Epithelial cell of esophagus (primary cell): ENCODE results near the gene MSMO1.

ENCODE experiments used
- DNase-seq: peaks from one replicate; pipeline ENCODE4 v3.0.0; 2010; ENCODE audit warnings: low read depth
- H3K4me3 ChIP-seq: 2 replicates; pipeline ENCODE4 v1.5.1; 2011; ENCODE audit warnings: mild to moderate bottlenecking, low read length, control low read depth
- CTCF ChIP-seq: IDR thresholded peaks from 2 replicates; pipeline ENCODE4 v1.5.1; 2011; ENCODE audit warnings: low read depth, mild to moderate bottlenecking, low read length, control low read depth, inconsistent platforms; ENCODE audit not compliant: insufficient read depth; ENCODE audit errors: missing control alignments

Gene MSMO1

GRCh38 chr4:165381821-165382373, 54.4 kb downstream of the MSMO1 start:
- no peak for DNase-seq
- no peak for TF ChIP-seq CTCF
- no peak overlapping the region for H3K4me3 ChIP-seq

GRCh38 chr4:165382640-165383039, 55.2 kb downstream of the MSMO1 start:
- H3K4me3 ChIP-seq, result no peak overlapping the region
- TF ChIP-seq CTCF, result no peak
- no peak for DNase-seq

GRCh38 chr4:165383591-165384073, 56.2 kb downstream of the MSMO1 start:
- no peak for TF ChIP-seq CTCF
- peak; percentile 91 for DNase-seq

GRCh38 chr4:165384186-165384585, 56.7 kb downstream of the MSMO1 start:
- no peak overlapping the region for H3K4me3 ChIP-seq
- TF ChIP-seq CTCF, result no peak
- no peak for DNase-seq

More at GRCh38 chr4:165383591-165384073, 56.2 kb downstream of the MSMO1 start:
- no peak overlapping the region for H3K4me3 ChIP-seq

- no peak for TF ChIP-seq CTCF
- DNase-seq, result peak; percentile 52
- H3K4me3 ChIP-seq, result no peak overlapping the region
Measured at GRCh38 chr4:165384598-165384997, 57.1 kb downstream of the MSMO1 start.

GRCh38 chr4:165385126-165385525, 57.7 kb downstream of the MSMO1 start:
- H3K4me3 ChIP-seq, result no peak overlapping the region
- DNase-seq, result no peak
- no peak for TF ChIP-seq CTCF

GRCh38 chr4:165386328-165386727, 58.9 kb downstream of the MSMO1 start:
- DNase-seq, result no peak
- no peak overlapping the region for H3K4me3 ChIP-seq
- no peak for TF ChIP-seq CTCF
